Spleen (tissue), 11 donors: Measurements from ENCODE around the gene AAR2. TPM values are rescaled to one million over a fixed set of nuclear protein-coding genes. Genes with fewer than 3 reads are reported as not detected.

Source experiments
- DNase-seq: peaks from one replicate; pipeline ENCODE4 v3.0.0-alpha.2; 2020
- H3K27ac ChIP-seq, 8 donors: fragments of 200-600 bp; sonication (generic) in 7 of 8; 1 replicate in 4 of 8; 2 replicates in 4 of 8; pipeline versions ENCODE4 v1.5.0 to v1.8.0; 2016 to 2021; ENCODE audit warnings: inconsistent platforms in 4 of 8, mild to moderate bottlenecking in 4 of 8, moderate library complexity in 1 of 8
- H3K27me3 ChIP-seq, 7 donors: fragments of 200-600 bp; sonication (generic) in 6 of 7; replicated peaks in 1 of 7; 1 replicate in 4 of 7; 2 replicates in 3 of 7; pipeline versions ENCODE4 v1.5.0 to v1.8.0; 2016 to 2021; ENCODE audit warnings: inconsistent platforms in 3 of 7, mild to moderate bottlenecking in 1 of 7
- H3K36me3 ChIP-seq, 6 donors: fragments of 200-600 bp; sonication (generic) in 5 of 6; 1 replicate in 4 of 6; 2 replicates in 2 of 6; pipeline versions ENCODE4 v1.5.0 to v1.8.0; 2016 to 2021; ENCODE audit warnings: inconsistent platforms in 2 of 6
- H3K4me1 ChIP-seq, 6 donors: fragments of 200-600 bp; sonication (generic) in 5 of 6; 1 replicate in 3 of 6; 2 replicates in 3 of 6; pipeline versions ENCODE4 v1.5.0 to v1.8.0; 2016 to 2021; ENCODE audit warnings: inconsistent platforms in 3 of 6
- H3K4me3 ChIP-seq, 8 donors: fragments of 200-600 bp; sonication (generic) in 7 of 8; 1 replicate in 4 of 8; 2 replicates in 4 of 8; pipeline versions ENCODE4 v1.5.0 to v1.8.0; 2016 to 2021; ENCODE audit warnings: inconsistent platforms in 4 of 8, mild to moderate bottlenecking in 4 of 8, moderate library complexity in 2 of 8
- H3K9me3 ChIP-seq, 8 donors: fragments of 200-600 bp; sonication (generic) in 7 of 8; 1 replicate in 4 of 8; 2 replicates in 4 of 8; pipeline versions ENCODE4 v1.5.0 to v1.8.0; 2016 to 2021; ENCODE audit warnings: inconsistent platforms in 4 of 8
- CTCF ChIP-seq, 11 experiments: fragments of 200-600 bp in 7 of 11; fragments of 450-650 bp in 4 of 11; sonication (generic) in 4 of 11; IDR thresholded peaks in 8 of 11; conservative IDR thresholded peaks in 3 of 11; 1 replicate in 7 of 11; 2 replicates in 4 of 11; pipeline versions ENCODE4 v1.4.0 to v1.8.0; 2016 to 2021; ENCODE audit warnings: antibody characterized with exemption in 11 of 11, inconsistent platforms in 4 of 11, mild to moderate bottlenecking in 1 of 11
- POLR2A ChIP-seq, 3 donors: fragments of 450-650 bp; IDR thresholded peaks; one replicate each; pipeline ENCODE4 v1.5.1; 2017; ENCODE audit warnings: antibody characterized with exemption in 3 of 3, mild to moderate bottlenecking in 1 of 3
- POLR2AphosphoS5 ChIP-seq, 3 donors: sonication (generic); formaldehyde crosslinking; IDR thresholded peaks; one replicate each; pipeline ENCODE4 v1.5.1; 2017; ENCODE audit warnings: antibody characterized with exemption in 3 of 3
- WGBS, 5 donors: extraction: QIAGEN DNeasy Blood & Tissue Kit in 3 of 5; methylation state at CpG; one replicate each; pipeline versions ENCODE4 v1.1.5 to v1.1.7; 2013 to 2018; 5-methylcytosine and 5-hydroxymethylcytosine counted together
- intact Hi-C: fragments of 100-400 bp; cut with DNase I; formaldehyde crosslinking; loops from one replicate; pipeline ENCODE4 v1.15.0; 2023; ENCODE audit warnings: low total_unique reads
- polyA plus RNA-seq, 3 donors: library from polyadenylated mRNA; stranded (reverse); fragments of 200-250 nt; gene quantifications; one replicate each; pipeline ENCODE4 v1.2.1, GENCODE V29; 2013
- total RNA-seq, 7 donors: library from RNA; depleted of rRNA in 3 of 7; stranded (reverse); fragments of >200 nt in 3 of 7; fragmentation: NEBNext Ultra II Directional in 4 of 7; extraction: Animal tissue kit (Norgen Biotek cat#: 25700) in 4 of 7; gene quantifications; one replicate each; pipeline versions ENCODE4 v1.1.0 to v1.2.1, GENCODE V29; 2016 to 2021
- donor health status: healthy with polysubstance abuse.
- donor health status: DM: no; HTN: no; CAD: no; lungs with moderate emphysema.
- donor health status: DM: no; HTN: no; CAD: no.
- donor health status: Bipolar disorder and iron deficiency.
- donor health status: healthy.
- donor health status: DM: no; HTN: no; CAD: no.
- donor health status: DM: yes; HTN: yes; CAD: no.

Gene AAR2
- total and polyA plus RNA-seq, 10 donors = 13.3 to 30.0 (median 20.7) TPM

DNA sequence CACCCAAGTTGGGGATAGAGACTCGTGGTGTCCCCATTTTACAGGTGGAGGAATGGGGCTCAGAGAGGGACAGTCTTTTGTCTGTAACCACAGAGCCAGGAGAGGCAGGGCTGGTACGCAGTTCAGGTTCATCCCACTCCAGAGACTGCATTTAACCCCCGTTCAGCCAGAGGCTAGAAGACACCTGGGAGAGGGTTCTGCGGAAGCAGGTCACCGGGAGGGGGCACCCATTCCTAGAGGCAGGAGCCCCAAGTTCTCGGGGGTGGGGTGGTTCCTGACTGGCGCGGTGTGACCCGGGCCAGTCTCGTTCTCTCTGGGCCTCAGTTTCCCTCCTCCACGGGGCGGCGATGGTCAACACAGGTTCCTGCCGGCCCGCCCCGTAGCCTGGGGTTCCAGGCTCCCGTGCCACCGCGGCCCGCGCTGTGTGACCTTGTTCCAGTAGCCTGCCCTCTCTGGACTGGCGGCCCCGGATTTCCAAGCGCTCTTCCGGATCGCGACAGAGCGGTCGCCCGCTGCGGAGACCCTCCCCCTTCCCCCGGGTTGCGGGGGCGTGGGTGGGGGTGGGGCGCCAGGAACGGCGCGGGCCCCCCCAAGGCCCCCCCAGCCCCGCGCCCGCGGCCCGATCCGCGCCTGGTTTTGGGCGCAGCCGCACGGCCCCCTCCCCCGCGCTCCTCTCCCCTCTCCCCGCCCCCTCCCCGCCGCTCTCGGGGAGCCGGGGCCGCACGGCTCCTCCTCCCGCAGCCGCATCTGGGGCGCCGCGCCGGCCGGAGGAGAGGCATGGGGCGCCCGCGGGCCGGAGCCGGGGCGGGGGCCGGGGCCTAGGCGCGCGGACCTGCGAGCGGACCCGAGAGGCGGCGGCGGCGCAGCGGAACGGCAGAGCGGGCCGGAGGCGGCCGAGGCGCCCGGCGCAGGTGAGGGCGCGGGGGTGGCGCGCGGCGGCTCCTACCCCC is 69.6 kb downstream of the AAR2 start, which contains the start of gene DLGAP4:
Gene DLGAP4, plus strand, starts transcription at position 738 of the 950 bp plus-strand sequence. CDS start 125,379 bp downstream, outside the sequence.
- no peaks in the 10 kb centered on the region for H3K9me3 ChIP-seq
- peaks cover 7 to 20% (median 16%) of the 10 kb centered on the region in 6 donors for H3K4me1 ChIP-seq
- WGBS, 5 donors = 3 to 25% (median 4%) methylated on average over 12 to 94 of the region's 96 CpGs
- H3K36me3 ChIP-seq = no peaks in the 10 kb centered on the region
- DNase-seq = no peak
- TF ChIP-seq POLR2A (IDR thresholded peaks at IDR 0.05) (no peak), CTCF (IDR thresholded peaks at IDR 0.05 in 8 of 11, conservative IDR thresholded peaks at IDR 0.05 in 3 of 11) (no peak), POLR2AphosphoS5 (IDR thresholded peaks at IDR 0.05) (no peak)
- intact Hi-C loops = no loop called here
- H3K27ac ChIP-seq = no peak within 1 kb of the TSS
- H3K27me3 ChIP-seq = peaks cover 5 to 100% (median 51%) of the 10 kb centered on the region in 7 donors
- H3K4me3 ChIP-seq = peak within 1 kb of the TSS in 7 of 8 donors; percentile 17 to 64 (median 27)

Other genes starting within 250 kb of the AAR2 start
- gene EPB41L1, start 81.7 kb upstream of the AAR2 start, total RNA-seq = 10 to 100 TPM in 5 of 7 donors, 1 to 10 TPM in 2; 8.7 to 18.6 (median 16.2) TPM
- 1 to 10 TPM; 1.5 to 2.6 (median 1.5) TPM for gene EPB41L1, start 81.7 kb upstream of the AAR2 start, polyA plus RNA-seq
- gene DLGAP4, start 69.9 kb downstream of the AAR2 start, total RNA-seq = 10 to 100 TPM; 44.5 to 60.9 (median 47.7) TPM
- gene DLGAP4, start 69.9 kb downstream of the AAR2 start, polyA plus RNA-seq = 10 to 100 TPM; 12.0 to 28.4 (median 23.7) TPM